Testis (tissue), 2 donors: ENCODE results near the gene TPP1.

Experiments
- CTCF ChIP-seq, 3 experiments: fragments of 450-650 bp in 2 of 3; fragments of 200-600 bp in 1 of 3; sonication (generic) in 1 of 3; IDR thresholded peaks; one replicate each; pipeline ENCODE4 v1.5.1; 2016 to 2019; ENCODE audit warnings: antibody characterized with exemption in 3 of 3, mild to moderate bottlenecking in 2 of 3, moderate library complexity in 1 of 3
- POLR2A ChIP-seq: fragments of 450-650 bp; IDR thresholded peaks from one replicate; pipeline ENCODE4 v1.6.1; 2017; ENCODE audit warnings: antibody characterized with exemption, mild to moderate bottlenecking, moderate library complexity

GRCh38 chr11:6657346-6657745 is 38.1 kb upstream of the TPP1 start:
- TF ChIP-seq CTCF (IDR thresholded peaks at IDR 0.05) = no peak
- TF ChIP-seq POLR2A = no peak
